GM19025 (cell line): ENCODE data around the gene R3HDM2.

Source experiments
- ATAC-seq: cut with Tn5 transposase; IDR thresholded peaks from one replicate; pipeline ENCODE4 v1.9.1; 2021; ENCODE audit warnings: mild to moderate bottlenecking, low read depth, moderate library complexity; ENCODE audit not compliant: unreplicated experiment

Gene R3HDM2

DNA sequence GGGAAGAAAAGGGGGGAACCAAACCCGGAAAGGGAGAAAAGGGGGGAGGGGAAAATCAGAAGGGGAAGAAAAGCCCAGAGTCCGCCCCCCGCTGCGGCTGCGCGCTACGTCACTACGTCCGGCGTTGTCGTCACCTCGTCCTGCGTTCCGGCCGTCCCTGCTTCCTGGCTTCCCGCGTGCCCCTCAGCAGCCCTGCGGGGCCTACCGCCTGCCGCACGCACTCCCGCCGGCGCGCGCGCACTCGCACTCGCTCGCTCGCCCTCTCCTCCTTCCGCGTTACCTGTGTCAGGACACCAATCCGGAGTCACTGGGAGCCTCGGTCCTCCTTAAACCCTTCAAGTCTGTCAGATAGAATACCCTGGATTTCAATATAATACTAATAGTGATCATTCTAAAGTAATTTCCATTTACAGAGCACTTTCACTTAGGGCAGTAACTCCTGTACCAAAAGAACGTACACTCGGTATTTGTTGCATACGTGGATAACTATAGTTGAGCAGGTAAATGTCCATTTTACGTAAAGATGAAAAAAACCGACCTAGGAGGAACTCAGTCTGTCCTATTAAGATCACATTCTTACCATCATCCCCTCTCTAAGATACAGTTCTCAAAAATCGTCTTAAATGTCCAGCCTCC lies at the start of gene R3HDM2:
Gene R3HDM2, minus strand, starts transcription at position 113 of the 636 bp plus-strand sequence. CDS start 120,615 bp downstream, outside the sequence.
- ATAC-seq, result peak; percentile 94

DNA sequence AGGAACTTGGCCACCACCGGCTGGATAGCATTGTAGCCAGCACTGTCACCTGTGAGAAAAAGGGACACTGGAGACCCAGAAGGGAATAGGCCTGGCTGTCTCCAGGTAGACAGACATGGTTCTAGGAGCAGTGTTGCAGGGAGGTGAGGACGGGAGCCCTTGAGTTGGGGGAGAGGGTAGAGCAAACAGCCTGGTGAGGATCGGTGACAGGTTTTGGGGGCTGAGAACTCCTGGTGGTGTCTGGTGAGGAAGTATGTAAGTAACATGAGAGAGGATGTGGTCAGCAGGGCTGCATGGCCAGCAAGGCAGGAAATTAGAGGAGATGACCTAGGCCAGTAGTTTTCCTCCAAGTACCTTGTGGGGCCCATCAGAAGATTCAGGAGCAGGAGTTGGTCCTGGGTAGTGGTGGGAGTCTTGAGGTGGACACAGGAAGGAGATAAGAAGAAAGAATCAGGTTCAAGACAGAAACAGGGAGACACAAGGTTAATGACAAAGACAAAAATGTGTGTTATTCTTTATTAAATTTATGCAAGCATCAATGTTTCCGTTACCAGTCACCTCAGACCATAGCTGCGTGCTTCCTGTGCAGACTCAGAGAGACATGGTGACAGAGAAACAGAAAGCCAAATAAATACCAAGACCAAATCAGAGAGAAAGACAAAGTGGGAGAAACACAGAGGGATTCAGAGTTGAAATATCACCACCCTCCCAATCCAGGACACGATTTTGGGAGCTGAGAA lies 48.7 kb upstream of the R3HDM2 start, which contains the start of gene ARHGAP9:
Gene ARHGAP9, minus strand, starts transcription at position 491 of the 740 bp plus-strand sequence. Its CDS starts 460 bp downstream, at position 31.
- no peak for ATAC-seq

DNA sequence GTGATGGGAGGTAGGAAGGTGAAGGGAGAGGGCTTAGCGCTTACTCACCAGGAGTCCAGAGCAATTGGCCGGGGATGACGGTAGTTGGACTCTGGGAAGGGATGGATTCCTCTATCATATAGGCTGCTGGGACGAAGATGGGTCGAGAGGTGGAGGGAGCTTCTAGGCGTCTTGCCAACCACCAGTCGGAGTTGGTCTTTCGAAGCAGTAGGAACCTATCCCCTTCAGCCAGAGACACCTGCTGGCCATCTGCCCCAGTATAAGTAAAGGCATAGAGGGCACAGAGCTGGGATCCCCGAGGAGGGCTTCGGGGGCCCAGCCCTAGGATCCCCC lies 48.2 kb upstream of the R3HDM2 start:
- ATAC-seq, result no peak

DNA sequence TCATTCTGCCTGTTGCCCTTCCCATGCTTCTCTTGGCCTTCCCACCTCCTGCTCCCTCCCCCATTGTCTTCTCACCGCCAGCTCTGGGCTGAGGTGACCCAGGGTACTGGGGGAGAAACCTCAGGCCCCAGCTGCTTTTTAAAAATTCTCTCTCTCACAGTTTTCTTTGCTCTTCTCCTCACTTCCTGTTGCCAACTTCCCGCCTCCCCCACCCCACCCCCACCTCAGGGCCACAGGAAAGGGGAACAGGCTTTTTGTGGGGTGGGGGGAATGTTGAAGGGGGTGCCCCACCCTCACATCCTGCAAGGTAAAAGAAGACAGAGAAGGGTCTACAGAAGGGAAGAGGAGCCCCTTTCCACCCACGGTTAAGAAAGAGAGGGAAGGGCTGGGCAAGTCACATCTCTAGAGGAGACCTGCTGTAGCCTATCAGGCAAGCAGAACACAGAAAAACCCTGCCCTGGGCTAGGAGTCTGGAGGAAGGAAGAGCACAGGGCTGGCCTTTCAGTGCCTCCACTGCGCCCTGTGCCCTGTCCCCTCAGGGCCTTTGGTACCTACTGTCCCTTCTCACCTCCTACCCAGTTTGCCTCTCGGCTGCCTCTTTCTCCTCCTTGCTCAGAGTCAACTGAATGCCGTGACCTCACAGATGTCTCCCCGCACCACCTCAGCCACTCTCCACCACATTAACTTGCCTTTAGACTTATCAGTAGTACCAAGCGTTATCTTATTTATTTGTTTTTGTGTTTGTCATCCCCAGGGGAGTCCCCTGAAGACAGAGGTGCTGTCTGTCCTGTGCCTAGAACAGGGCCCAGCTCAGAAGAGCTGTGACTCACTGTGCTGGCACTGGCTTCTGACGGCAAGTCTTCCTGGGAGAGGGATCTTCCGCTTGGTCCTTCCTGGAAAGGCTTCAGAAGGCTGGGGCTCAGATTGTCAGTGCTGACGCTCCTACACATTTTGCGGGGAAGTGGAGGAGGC lies 47.2 kb upstream of the R3HDM2 start:
- ATAC-seq, result peak; percentile 47

DNA sequence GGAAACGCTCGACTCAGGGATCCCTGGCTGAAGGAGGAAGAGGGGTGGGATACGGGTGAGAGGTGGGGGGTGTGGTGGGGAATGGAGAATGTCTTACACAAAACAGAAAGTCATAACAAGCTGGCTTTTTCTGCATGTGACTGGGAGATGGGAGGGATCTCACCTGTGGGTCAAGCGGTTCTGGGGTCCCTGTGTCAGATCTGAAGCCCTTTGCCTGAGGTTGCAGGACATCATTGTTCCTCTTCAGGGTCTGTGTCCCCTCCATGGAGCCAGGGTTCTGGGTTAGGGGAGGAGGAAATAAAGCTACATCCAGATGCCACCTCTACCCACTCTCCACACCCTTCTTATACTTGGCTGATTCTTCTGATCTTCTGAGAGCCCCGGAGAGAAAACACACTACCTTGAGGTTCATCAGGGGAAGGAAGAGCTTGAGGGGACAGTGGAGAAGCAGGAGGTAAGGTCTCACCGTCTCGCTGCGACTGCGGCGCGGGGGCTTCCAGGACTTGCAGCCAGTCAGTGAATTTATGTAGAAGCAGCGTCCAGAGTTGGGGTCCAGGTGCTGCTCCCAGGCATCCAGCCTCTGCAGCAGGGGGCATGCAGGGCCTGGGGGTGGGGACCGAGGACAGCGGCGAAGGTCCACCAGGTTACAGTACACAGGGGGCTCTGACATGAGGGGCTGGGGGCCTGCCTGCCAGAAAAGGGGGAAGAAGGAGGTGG lies 46.3 kb upstream of the R3HDM2 start:
- ATAC-seq, result no peak

DNA sequence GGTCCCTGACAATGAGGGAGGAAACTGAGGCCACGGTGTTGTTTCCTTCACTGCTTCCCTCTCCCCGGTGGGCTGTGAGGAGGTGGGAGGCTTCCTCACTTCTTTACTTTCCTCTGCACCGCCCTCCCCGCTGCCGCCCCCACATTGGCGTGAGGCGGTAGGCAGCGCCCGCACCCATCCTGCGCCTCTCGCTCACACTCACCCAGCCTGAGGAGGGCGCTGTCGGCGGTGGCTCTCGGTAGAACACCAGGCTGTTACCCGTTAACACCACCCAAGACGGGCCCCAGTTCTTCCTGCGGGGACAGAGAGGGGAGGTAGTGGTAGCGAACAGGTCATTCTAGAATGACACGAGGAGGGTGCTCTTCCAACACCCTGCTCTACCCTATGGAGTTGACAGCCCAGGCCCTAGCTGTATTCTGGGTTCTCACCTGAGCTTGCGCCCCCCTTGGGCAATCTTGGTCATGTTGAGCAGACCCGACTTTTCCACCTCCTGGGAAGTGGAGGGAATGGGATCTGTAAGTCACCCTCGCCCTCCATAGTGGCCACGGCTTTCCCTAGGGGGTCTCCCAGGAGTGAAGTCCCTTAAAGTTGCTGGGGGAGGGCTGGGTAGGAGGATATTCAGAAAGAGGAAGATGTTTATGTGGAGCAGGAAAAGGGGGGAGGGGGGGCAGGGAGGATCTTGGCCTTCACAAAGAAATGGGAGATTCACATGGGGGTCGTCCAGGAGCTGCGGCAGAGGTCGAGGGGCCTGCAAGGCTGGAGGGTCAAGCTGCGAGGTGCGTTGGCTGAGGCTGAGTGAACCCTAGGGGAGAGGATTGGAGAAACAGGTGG lies 45.5 kb upstream of the R3HDM2 start:
- ATAC-seq, result no peak

DNA sequence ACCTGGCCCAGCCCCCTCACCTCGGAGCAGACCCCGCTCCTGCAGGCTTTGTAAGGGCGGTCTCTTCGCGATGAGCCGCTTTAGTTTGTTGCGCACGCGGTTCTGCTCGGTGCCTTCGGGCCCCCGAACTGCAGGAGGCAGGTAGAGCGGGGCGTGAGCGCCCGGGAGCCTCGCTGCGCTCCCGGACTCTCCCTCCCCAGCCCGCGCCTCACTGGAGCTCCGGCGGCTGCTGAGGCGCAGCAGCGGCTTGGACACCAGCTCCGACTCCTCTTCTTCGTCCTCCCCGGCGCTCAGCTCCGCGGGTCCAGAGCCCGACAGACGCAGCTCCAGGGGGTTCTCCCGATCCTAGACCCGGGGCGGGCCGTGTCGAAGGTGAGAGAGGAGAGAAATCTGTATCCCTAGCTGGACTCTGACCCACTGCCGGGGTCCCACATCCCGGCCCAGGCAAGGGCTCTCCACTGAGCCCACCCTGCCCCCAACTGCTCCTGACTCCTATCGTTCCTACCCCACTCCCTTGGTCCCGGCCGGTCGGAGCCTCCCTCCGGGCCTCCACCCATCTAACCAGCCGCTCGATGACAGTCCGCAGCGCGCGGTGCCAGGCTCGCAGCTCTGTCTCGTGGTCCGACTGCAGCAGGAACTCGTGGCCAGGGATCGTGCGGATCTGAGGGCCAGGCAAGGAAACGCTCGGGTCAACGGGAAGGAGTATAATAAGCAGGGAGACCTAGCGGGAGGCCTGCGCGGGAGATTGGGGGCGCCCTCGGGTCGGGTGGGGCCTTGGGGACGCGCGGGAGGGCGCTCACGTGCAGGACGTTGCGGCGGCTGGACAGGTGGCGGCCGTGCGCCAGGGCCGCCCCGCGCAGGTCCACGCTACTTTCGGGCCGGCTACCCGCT lies 44.7 kb upstream of the R3HDM2 start:
- no peak for ATAC-seq

DNA sequence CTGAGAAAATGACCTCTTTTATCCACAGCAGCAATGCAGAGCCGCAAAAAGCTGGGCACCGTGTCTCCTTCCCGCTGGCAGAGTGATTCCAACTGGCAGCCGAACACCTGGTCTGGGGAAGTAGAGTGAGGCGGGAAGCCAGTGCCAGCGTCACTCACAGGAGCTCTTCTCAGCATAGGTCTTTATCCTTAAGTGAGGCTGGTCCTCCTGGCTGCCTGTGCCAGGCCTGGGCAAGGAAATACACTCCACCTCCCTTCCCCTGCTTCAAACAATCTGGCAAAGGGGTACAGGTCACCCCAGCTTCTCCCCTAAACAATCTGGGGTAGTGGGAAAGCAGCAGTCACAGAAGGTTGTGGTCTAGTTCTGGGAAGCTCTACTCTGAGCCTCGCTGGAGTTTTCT lies 44.0 kb upstream of the R3HDM2 start:
- no peak for ATAC-seq

DNA sequence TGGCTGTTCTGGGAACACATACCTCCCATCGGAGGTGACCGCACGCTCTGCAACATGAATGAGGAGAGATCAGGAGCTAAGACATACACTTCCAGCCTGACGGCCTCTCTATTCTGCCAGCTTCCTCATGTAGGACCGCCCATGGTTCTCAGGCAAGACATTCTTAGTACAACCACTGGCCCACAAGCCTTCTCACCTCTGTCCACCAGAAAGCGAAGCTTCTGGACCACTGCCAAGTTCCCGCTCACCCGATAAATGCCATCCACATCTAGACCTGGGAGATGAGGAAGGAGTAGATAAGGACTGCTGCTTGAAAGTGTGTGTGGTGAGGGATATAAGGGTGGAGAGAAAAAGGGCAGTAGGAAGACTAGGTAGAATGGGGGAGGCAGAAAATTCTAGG lies 43.6 kb upstream of the R3HDM2 start:
- ATAC-seq, result no peak

DNA sequence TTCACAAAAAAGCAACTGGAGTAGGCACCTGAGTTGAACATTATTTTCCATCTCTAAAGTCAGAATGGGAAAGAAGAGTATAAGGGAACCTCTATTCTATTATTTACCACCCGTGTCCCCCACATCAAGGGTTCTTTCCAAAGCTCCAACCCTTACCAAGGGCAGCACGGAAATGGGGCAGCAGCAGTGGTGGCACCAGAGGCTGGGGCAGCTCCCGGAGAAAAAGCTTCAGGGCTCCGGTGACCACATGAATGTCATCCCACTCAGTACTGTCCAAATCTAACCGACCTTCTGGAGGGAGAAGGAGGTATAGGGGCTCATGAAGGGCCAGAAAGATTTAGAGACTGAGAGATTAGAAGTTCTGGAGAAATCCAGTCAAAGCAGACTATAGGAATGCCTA lies 43.0 kb upstream of the R3HDM2 start:
- no peak for ATAC-seq

DNA sequence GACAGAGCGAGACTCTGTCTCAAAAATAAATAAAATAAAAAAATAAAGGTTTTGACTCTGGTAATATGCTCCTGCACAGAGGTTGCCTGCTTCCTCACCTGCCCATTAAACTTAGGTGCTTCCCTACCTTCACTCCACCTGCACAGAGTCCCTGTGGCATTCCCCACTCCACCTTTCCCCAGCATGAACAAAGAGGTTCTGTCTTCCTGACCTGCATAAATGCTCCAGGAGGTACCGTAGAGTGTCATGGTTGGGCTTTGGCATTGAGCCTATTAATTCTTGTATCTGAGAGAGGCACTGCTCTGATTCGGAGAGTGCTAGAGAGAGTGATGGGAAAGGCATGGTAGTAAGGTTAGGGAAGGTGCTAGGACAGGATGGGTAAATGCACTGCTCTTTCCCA lies 42.5 kb upstream of the R3HDM2 start:
- ATAC-seq, result no peak

DNA sequence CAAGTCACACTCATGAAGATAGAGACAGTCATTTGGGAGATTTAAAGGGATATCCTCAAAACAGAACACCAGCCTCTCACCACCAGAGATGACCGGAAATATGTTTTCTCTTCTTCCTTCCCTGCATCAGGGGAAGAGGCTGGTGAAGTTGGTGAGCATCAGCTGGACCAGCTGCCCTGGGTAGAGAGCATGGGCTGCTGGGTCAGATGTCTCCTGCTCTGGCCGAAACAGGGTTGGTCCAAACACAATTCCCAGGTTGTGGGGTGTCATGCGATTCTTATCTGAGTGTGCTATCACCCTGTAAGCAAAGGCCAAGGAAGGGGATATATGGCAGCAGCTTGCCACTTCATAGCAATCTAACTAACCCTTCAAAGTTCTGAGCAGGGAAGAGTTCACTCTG lies 41.5 kb upstream of the R3HDM2 start:
- no peak for ATAC-seq

DNA sequence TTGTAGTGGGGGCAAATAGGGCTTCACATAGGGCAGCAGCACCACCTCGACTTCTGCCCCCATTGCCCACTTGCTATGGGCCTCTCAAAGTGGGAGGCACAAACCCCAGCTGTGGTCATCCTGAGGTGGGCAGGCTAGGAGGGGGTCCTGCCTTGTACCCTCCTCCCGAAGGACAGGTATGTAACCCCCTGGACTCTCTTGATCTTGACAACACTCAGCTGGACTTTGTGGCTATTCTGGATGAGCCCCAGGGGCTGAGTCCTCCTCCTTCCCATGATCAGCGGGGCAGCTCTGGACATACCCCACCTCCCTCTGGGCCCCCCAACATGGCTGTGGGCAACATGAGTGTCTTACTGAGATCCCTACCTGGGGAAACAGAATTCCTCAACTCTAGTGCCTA lies 40.8 kb upstream of the R3HDM2 start:
- ATAC-seq, result no peak

DNA sequence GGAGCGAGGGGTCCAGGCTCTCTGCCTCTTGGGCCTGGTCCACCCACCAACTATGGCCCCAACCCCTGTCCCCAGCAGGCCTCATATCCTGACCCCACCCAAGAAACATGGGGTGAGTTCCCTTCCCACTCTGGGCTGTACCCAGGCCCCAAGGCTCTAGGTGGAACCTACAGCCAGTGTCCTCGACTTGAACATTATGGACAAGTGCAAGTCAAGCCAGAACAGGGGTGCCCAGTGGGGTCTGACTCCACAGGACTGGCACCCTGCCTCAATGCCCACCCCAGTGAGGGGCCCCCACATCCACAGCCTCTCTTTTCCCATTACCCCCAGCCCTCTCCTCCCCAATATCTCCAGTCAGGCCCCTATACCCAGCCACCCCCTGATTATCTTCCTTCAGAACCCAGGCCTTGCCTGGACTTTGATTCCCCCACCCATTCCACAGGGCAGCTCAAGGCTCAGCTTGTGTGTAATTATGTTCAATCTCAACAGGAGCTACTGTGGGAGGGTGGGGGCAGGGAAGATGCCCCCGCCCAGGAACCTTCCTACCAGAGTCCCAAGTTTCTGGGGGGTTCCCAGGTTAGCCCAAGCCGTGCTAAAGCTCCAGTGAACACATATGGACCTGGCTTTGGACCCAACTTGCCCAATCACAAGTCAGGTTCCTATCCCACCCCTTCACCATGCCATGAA lies 40.3 kb upstream of the R3HDM2 start:
- no peak for ATAC-seq

DNA sequence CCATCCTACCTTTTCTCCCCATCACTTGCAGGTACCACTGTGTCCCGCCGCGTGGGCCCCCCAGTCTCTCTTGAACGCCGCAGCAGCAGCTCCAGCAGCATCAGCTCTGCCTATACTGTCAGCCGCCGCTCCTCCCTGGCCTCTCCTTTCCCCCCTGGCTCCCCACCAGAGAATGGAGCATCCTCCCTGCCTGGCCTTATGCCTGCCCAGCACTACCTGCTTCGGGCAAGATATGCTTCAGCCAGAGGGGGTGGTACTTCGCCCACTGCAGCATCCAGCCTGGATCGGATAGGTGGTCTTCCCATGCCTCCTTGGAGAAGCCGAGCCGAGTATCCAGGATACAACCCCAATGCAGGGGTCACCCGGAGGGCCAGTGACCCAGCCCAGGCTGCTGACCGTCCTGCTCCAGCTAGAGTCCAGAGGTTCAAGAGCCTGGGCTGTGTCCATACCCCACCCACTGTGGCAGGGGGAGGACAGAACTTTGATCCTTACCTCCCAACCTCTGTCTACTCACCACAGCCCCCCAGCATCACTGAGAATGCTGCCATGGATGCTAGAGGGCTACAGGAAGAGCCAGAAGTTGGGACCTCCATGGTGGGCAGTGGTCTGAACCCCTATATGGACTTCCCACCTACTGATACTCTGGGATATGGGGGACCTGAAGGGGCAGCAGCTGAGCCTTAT lies 39.6 kb upstream of the R3HDM2 start:
- no peak for ATAC-seq

DNA sequence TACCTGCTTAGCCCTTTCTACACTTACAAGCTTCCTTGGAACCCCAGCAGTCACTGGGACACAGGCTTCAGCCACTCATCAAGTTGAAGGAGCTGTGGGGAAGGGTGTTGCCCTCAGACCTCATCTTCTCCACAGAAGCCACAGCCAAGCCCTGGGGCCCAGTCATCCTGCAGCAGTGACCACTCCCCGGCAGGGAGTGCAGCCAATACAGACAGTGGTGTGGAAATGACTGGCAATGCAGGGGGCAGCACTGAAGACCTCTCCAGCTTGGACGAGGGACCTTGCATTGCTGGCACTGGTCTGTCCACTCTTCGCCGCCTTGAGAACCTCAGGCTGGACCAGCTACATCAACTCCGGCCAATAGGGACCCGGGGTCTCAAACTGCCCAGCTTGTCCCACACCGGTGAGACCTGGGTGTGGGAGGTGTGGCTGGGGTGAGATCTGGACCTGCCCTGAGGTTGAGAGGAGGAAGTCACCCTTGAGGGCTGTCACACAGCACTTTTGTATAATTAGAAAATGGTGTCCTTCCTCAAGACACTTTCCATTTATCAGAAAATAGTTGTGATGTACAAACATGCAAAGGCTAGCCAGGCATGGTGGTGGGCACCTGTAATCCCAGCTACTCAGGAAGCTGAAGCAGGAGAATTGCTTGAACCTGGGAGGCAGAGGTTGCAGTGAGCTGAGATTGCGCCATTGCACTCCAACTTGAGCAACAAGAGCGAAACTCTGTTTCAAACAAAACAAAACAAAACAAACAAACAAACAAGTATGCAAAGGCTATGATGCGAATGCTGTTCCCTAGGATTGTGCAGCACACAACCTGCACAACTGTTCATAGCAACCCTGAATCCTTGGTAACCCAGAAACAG lies 38.7 kb upstream of the R3HDM2 start:
- ATAC-seq, result no peak

DNA sequence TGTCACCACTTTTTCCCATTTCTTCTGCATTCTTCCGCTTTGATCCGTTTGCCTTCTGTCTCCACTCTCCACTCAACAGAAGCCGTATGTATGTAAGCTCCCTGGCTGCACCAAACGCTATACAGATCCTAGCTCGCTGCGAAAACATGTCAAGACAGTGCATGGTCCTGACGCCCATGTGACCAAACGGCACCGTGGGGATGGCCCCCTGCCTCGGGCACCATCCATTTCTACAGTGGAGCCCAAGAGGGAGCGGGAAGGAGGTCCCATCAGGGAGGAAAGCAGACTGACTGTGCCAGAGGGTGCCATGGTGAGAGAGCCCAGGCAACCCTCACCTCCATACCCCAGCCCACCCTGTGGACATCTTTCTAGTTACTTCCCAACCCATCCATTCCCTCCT lies 37.1 kb upstream of the R3HDM2 start:
- no peak for ATAC-seq
